HFF-Myc (cell line): Measurements from ENCODE around the gene NARF.

Source experiments
- DNase-seq: peaks from one replicate; pipeline ENCODE4 v3.0.0-alpha.2; 2011; ENCODE audit warnings: low read depth; ENCODE audit errors: extremely low read depth
- H3K4me3 ChIP-seq: replicated peaks from 2 replicates; pipeline ENCODE4 v1.5.1; 2011; ENCODE audit warnings: low read depth, mild to moderate bottlenecking, control low read depth, low read length
- TF ChIP-seq, protein P1 (sequence below): IDR thresholded peaks from 2 replicates; pipeline ENCODE4 v1.5.1; 2012; ENCODE audit warnings: mild to moderate bottlenecking, low read depth, low read length, control low read depth; ENCODE audit errors: missing control alignments

The NARF gene

DNA sequence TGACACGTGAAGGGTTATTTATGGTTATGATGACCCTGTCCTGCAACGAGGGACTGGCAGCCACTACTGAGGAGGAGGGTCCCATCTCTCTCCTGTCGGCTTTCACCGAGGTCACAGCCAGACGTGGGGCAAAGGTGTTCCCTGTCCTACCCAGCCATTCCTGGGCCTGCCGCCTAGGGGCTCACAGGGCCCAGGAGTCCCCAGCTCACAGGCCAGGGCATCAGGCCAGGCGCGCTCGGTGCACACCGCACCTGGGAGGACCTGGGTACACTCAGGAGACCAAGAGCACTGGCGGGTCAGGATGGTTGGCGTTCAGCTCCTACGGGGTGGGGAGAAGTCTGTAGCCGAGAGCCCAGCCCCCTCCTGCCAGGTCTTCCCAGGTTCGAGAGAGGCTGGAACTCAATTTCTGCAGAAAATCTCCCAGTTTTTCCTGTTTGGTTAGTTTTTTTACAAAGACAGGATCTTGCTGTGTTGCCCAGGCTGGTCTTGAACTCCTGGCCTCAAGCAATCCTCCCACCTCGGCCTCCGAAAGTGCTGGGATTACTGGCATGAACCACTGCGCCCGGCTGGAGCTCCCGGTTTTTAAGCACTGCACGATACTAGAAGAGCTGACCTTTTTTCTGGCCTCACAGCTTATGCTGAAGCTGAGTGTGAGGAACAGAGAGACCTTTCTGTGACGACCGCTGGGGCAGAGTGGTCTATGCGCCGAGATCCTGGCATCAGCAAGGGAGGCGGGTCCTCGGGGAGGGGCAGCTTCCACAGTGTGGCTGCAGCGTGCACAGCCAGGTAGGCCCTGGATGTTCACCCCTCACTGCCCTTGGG, 15.7 kb upstream of the NARF start:
- H3K4me3 ChIP-seq, result no peak overlapping the region
- DNase-seq, result no peak
- TF ChIP-seq, protein P1, sequence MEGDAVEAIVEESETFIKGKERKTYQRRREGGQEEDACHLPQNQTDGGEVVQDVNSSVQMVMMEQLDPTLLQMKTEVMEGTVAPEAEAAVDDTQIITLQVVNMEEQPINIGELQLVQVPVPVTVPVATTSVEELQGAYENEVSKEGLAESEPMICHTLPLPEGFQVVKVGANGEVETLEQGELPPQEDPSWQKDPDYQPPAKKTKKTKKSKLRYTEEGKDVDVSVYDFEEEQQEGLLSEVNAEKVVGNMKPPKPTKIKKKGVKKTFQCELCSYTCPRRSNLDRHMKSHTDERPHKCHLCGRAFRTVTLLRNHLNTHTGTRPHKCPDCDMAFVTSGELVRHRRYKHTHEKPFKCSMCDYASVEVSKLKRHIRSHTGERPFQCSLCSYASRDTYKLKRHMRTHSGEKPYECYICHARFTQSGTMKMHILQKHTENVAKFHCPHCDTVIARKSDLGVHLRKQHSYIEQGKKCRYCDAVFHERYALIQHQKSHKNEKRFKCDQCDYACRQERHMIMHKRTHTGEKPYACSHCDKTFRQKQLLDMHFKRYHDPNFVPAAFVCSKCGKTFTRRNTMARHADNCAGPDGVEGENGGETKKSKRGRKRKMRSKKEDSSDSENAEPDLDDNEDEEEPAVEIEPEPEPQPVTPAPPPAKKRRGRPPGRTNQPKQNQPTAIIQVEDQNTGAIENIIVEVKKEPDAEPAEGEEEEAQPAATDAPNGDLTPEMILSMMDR, result no peak

DNA sequence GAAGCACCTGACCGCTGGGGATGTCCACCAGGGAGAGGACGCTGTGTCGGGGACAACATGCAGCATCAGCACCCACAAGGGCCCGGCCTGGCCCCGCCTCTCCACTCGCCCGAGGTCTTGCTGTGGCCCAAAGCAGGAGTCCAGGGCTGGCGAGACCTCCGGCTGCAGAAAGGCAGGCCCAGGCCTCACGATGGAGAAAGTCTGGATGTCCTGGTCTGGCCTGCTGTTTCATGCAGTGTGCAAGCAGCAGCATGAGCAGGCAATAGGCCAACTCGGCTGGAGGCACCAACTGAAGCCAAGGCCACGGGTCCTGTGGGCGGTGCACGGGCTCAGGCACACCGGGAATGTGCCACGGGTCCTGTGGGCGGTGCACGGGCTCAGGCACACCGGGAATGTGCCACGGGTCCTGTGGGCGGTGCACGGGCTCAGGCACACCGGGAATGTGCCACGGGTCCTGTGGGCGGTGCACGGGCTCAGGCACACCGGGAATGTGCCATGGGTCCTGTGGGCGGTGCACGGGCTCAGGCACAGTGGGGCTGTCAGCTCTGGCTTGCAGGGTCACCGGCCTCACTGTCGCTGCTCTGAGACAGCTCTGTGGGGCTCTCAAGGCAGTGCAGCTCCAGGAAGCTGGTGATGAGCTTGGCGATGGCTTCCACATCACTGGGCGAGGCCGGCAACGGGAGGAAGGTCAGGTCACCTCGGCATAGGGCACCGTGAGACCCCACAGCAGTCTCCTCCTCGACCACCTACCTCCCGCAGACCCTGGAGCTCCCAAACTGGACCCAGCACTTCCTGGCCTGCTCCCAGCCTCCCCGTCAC, 14.9 kb upstream of the NARF start:
- no peak overlapping the region for H3K4me3 ChIP-seq
- DNase-seq, result no peak
- TF ChIP-seq, protein P1, result no peak

DNA sequence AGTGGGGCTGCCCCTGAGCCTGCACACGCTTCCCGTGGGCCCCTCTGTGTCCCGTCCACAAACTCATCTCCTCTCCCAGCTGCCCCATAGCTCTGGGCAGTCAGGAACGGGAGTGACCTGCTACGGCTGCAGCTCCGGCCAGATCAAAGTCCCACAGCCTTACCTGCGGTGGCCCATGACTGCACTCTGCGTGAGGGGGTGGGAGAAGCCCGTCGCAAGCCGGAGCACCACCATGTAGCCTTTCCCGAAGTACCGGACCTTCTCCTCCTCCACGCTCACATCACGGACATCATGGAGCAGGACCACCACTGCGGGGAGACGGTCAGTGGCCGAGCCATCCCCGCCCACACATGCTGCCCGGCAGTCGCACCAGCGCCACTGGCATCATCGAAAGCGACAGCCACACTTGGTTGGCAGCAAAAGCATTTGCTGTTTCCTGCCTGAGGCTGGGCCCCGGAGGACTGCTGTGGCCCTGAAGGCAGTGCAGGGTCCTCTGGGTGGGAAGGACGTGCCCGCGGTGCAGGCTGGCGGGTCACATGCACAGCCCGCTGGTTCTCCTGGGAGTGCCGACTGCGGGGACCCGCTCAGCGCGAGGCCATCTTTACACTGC, 14.2 kb upstream of the NARF start:
- H3K4me3 ChIP-seq, result no peak overlapping the region
- TF ChIP-seq, protein P1, result no peak
- DNase-seq, result no peak

DNA sequence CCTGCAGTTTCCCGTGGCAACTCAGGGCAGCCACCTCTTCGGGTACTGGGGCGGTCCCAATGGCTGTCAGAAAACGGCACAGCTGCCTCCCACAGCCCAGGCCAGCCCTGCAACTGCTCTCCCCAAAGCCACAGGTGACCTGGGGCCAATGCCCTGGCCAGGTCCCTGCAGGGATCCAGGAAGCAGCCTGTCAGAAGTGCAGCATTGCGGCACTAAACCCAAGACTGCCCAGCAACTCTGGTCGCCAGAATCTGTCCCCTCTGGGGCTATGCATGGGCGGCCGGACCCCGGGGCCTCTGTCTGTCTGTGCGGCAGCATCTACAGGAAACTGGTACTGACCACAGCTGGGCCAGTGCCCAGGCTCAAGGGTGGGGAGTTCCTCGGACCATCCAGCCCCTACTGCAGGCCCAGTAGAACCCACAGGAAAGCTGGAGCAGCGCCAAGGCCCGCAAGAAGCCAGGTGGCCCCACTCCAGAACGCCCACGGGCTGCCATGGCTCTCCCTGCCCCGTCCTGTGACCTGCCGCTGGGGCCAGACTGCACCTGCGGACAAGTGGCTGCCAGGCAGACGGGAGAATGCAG, 13.5 kb upstream of the NARF start:
- H3K4me3 ChIP-seq, result no peak overlapping the region
- TF ChIP-seq, protein P1, result no peak
- DNase-seq, result no peak

DNA sequence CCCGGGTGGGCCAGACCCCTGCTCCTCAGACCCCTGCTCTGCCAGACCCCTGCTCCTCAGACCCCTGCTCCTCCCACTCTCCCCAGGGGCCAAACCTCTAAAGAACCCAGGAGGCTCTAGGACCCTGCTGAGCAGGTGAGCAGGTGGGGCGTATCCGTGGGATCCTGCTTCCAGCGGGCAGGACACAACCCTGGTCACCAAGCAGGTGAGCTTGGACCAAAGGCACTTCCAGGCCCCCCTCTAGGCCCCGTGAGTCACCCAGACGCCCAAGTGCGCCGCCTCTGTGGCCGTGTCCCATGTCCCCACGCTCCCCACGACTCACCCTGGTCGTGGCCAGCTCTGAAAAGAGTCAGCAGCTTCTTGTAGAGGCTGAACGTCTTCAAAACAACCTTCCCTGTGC, 13.0 kb upstream of the NARF start:
- no peak for DNase-seq
- TF ChIP-seq, protein P1, result no peak
- no peak overlapping the region for H3K4me3 ChIP-seq

DNA sequence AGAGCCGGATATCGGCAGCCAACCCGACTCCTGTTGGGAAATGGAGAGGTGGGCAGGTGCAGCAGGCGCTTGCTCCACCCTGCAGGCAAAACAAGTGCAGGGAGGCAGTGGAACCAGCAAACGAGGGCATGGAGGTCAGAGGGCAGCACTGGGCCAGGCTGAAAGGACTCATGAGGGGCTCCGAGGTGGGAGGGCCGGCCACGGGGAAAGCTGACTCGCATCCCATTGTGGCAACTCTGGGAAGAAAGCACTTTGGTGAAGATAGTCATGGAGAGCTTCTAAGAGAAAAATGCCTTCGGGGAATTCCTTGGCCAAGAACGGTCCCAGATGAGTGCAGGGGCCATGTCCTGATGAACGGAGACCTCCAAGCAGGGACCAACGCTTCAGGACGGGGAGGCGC, 12.4 kb upstream of the NARF start:
- TF ChIP-seq, protein P1, result no peak
- DNase-seq, result no peak
- no peak overlapping the region for H3K4me3 ChIP-seq
